DLD1 (cell line): ENCODE measurements around the gene PTTG1IP2.
"Not testable (repeated sequence)": the region's sequence is repeated elsewhere in the genome, so short reads cannot be mapped to it uniquely, and the experiment has no call there.

ENCODE experiments used
- in situ Hi-C: cut with HindIII; loops from 2 replicates; pipeline ENCODE4 v1.10.0; 2017; ENCODE audit warnings: low sequenced_read_pairs

The PTTG1IP2 gene

DNA sequence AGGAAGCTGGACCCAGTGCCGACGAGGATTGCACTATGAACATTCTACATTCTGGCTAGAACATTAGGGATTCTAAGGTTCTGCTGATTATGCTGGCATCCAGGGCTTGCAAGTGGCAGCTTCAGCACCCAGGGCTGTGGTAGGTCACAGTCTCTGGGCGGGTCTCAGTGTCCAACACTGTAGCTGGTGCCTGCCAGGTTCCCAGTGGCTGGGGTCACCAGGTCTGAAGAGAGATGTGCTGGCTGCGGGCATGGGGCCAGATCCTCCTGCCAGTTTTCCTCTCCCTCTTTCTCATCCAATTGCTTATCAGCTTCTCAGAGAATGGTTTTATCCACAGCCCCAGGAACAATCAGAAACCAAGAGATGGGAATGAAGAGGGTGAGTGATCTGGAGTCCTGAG lies at the start of gene PTTG1IP2:
TSS of gene PTTG1IP2 (plus strand) at position 86 of the 400 bp plus-strand sequence. CDS start at position 234, 148 bp downstream.
- in situ Hi-C loops, result no loop called here

DNA sequence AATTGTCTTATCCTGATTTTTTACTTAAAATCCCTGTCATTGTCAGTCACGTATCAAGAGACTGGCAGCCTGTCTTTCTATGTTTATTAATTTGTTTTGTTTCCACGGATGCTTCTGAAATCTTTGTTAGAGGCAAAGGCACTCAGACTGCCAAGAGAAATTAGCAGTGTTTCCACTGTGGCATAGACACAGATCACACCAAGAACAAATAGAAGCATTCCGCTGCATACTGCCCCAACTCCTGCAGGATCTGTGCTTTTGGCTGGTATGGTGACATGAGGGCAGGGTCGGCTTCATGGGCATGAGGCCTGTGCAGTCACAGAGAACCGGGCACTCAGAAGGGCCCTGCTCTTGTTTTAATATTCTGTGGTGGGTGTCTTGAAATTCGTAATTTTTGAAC lies 47.8 kb upstream of the PTTG1IP2 start:
- in situ Hi-C loops, result no loop called here

DNA sequence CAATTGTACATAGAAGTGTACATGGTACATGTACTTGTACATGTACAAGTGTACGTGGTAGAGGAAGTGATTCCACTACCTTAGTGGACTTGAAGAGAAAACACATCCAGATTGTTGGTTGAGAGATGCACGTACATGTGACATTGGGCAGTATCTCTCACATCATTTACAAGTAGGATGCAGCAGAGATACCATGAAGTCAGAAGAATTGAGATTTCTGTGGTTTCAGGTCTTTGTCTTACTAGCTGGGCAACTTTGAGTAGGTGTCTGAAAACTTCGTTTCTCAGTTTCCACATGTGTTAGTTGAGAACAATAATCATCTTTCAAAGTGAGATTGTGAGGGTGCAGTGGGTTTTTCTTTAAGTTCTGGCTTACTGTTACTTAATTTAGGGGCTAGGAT lies 44.7 kb upstream of the PTTG1IP2 start:
- in situ Hi-C loops, result no loop called here

DNA sequence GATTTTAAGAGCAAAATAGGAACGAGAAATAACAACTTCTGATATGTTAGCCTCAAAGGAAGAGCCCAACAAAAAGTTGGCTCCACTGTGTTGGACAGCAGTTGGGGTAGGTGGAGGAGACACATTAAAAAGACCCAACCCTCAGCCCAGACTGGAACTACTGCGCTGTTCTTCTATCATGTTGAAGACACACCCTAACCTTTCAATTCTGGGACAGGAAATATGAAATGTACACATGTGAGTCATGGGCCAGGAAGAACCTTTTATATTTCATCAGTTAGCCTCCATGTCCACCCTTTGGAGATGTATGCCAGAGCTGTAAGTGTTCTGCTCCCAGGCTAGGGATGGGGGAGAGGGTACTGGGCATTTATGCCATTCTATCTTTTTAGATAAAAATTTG lies 44.1 kb upstream of the PTTG1IP2 start:
- in situ Hi-C loops, result no loop called here

DNA sequence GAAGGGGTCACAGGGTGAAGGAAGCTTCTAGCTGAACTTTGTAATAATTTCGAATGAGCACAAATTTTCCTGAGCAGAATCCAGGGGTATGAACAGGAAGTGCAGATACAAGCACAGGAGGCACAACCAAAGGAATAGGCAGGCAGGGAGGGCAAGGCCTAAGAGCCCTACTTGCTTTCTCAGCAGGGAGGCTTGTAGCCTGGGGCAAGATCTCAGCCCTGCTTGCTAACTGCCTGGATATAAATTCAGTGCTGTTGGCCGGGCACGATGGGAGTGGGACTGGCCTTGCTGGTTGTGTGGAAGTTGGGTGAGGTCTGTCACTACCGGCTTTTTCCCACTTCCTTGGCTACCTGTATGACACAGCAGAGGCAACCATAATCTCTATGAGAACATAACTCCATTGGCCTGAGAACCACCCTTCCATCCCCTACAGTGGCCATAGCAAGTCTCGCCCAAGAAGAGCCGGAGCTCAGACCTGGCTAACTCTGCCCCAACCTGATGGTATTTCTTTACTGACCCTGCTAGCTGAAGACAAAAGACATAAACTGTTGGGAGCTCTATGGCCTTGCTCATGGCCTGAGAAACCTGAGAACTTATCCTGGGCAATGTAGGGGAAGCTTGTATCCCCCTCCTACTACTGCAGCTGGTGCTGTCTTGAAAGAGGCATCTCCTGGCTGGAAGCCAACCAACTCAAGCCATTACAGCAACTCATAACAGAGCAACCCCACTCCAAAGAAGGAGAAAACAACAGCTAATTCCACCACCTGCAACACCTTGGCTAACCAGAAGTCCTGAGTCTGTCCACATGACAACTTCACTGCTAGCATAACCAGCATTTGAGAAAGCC lies 38.6 kb upstream of the PTTG1IP2 start:
- in situ Hi-C loops, result no loop called here

DNA sequence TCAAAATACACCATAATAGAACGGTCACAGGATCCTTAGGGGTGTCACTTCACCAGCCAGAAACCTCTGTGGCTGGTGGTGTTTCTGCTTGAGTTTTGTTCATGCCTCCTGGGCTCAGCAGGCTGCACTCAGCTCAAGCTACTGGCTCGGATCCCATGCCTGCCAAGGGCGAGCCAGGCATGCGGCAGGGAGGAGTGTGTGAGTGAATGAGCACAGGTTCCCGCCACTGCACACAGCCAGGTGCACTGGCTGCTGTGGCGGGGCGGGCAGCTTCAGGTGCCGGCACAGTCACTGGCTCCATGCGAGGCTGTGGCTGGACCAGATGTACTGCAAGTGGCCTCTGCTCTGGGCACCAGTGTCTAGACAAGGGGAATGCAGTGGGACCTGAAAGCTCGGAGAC lies 36.7 kb upstream of the PTTG1IP2 start:
- in situ Hi-C loops, result no loop called here

DNA sequence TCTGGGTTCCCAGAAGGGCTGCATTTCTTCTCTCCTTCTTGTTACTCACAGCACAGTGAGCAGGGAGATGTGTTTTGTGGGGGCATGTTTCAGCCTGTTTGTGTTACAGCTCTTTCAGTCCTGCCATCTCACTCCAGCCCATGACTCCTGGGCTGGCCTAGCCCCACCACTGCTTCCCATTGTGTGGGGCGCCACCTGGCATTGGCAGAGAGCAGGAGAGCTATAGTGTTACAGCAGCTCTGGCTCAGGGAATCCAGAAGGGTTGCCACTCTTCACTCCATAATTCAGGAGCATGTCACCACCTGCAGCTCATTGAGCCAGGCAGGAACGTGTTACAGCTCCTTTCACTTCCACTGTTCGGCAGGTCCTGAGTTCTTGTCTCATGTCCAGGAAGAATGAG lies 36.2 kb upstream of the PTTG1IP2 start:
- in situ Hi-C loops, result no loop called here

DNA sequence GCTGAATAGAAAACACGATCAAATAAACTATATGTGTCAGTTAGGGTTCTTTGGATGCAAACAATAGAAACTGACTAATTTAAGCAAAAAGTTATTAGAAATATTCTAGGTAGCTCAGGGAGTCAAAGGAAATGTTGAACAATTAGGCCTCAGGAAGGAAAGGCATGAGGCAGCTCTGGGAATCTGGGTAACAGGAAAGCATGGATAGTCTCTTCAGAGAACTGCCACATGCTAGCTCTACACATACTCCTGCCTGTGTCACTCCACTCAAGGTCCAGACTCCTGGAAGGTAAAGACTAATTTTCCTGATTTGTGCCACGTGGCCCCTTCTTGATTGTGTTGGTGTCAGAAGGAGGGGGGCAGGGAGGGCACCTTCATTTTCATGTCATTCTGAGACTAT lies 23.8 kb upstream of the PTTG1IP2 start:
- in situ Hi-C loops, result no loop called here

DNA sequence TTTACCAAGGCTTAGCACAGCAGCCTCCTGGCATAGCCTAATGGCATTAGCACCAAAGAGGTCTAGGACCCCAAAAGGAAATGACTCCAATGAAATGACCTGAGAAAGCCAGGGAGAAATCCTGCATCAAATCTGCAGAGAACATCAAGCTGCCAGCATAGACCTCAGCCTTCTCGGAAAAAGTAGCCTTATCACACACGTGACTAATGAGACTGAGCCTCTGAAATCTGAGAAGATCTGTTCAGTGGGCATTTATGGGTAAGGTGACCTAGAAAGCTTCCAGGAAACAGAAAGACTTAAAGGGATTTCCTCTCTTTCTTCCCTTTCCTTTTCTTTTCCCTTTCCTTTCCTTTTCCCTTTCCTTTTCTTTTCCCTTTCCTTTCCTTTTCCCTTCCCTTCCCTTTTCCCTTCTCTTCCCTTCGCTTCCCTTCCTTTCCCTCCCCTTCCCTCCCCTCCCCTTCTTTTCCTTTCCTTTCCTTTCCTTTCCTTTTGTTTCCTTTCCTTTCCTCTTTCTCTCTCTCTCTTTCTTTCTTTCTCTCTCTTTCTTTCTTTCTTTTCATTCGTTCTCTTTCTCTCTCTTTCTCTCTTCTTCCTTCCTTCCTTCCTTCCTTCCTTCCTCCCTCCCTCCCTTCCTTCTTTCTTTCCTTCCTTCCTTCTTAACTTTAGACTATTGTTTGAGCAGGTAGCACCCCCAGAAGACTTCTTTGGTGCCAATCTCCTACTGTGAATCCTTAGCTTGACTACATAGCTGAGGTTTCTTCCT lies 23.1 kb upstream of the PTTG1IP2 start:
- in situ Hi-C loops, result no loop called here

DNA sequence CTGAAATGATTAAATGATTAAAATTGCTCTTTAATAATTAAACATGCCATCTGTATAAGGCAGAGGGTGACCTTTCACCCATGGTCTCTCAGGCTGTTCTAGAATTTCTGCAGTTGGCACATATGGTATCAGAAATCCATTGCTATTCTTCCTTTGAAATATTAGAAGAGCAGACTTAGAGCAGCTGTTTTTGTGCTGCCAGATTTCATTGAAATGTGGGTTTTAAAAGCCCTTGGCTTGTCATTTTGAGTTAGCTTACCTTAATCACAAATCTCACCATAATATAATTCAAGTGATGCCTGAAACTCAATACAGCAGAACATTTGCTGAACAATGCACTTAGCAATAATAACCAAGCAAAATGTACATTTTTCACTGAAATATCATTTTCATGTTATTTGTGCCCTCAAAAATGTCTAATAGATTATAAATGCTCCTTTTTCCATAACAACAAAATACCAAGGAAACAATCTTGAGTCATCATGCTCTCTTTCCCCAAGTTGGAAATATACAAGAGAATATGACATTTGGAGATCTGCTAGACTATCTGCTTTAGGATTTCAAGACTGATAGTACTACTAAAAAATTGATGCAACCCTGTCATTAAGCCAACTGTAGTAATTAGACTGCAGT lies 16.1 kb upstream of the PTTG1IP2 start:
- in situ Hi-C loops, result no loop called here

DNA sequence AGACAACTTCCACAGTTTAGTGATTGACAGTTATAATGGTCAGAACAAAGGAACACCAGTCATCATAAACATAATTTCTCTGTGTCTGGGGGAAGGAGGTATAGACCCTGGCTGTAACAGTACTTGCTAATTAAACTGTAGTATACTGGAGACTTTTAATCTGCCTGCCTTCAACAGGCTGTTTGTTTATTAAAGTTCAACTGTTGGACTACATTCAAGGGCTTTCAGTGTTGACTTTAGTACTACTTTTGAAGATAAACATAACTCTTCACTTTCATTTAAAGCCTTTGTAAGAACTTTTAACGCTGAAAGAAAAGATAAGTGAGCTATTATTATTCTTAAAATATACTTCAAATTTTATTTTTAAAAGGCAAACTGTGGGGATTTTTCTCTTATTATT lies 15.5 kb upstream of the PTTG1IP2 start:
- in situ Hi-C loops, result no loop called here

DNA sequence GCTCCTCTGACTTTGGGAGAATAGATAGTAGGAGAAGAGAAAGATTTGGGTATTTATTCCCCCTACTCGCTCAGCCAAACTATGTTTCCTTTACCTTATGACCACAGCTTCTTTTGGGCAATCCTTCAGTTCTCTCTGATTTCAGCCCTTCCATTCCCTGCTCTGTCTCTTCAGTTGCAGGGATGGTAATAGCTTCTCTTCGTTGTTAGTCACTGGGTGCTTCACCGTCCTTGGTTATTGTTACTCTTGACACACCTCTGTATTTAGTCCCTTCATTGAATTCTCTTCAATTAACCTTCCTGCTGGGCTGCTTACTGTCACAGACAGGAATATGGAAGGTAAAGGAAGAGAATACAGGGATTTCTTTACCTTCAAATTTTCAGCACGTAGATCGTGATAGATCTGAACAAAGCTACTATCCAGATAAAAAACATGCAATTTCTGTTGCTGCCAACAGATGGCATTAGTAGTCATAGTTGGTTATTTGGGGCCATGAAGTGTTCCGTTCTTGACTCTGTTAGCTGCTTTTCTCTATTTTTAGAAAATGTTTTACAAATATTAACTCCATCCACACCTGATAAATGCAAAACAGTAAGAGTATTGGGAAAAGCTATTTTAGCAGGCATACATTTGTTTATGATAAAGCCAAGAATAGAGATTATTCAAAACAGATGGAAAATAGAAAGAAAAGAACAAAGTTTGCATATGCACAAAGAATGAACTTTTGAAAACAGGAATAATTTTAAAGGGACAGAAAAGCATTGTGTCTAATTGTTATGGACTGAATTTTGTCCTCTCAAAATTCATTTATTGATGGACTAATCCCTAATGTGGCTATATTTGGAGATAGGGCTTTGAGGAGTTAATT lies 14.0 kb upstream of the PTTG1IP2 start:
- in situ Hi-C loops, result no loop called here

DNA sequence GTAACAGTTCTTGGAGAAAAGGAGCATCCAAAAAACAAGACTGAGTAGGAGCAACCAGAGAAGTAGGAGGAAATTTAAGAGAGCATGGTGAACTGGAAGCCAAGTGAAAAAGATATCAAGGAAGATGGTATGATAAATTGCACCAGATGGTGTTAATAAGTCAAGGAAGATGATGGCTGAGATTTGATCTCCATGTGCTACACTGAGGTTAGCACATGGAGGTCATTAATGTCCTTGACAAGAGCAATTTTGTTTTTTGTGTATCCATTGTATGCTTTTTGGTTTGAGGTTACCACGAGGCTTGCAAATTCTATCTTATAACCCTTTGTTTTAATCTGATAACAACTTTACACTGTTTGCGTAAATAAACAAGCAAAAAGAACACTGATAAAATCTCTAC lies 11.3 kb upstream of the PTTG1IP2 start:
- in situ Hi-C loops, result no loop called here

DNA sequence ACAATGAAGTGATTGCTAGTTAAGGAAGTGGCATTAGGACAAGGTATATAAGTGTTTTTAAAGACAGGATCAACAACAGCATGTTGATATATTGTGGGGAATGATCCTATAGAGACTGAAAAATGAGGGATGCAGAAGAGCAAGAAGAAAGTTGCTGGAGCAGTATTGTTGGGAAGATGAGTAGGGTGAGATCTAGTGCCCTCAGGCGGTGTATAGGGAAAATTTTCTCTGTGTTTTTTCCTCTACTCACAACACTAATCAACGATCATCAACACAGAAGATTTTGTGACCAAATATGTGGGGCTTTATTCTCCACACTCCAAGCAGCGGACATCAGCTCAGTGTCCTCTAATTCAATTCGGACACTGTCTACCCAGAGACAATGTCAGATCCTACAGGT lies 9.6 kb upstream of the PTTG1IP2 start:
- in situ Hi-C loops, result no loop called here

DNA sequence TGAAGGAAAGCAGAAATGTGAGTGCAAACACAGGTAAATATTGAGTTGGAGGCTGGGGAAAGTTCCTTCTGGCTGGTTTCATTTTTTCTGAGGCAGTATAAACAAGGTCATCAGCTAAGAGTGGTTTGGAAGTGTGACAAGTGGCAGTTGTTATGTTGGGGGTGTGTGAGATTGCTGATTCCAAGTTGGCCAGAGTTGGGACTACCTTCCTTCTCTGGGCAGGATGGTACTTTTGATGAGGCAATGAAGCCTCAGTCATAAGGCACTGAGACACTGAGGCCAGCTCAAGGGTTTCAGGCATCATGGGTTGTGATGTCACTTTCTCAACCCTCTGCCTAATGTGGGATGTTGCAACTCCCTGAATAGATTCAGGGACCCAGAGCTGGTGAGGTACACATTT lies 8.2 kb upstream of the PTTG1IP2 start:
- in situ Hi-C loops, result no loop called here

DNA sequence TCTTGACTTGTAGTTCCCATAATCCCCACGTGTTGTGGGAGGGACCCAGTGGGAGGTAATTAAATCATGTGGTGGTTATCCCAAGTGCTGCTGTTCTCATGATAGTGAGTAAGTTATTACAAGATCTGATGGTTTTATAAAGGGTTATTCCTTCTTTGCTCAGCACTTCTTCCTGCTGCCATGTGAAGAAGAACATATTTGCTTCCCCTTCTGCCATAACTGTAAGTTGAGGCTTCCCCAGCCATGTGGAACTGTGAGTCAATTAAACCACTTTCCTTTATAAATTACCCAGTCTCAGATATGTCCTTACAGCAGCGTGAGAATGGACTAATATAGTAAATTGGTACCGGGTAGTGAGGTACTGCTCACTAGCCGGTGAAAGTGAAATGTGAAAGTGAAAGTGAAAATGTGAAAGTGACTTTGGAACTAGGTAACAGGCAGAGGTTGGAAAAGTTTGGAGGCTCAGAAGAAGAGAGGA lies 6.2 kb upstream of the PTTG1IP2 start:
- in situ Hi-C loops, result not testable (repeated sequence)

DNA sequence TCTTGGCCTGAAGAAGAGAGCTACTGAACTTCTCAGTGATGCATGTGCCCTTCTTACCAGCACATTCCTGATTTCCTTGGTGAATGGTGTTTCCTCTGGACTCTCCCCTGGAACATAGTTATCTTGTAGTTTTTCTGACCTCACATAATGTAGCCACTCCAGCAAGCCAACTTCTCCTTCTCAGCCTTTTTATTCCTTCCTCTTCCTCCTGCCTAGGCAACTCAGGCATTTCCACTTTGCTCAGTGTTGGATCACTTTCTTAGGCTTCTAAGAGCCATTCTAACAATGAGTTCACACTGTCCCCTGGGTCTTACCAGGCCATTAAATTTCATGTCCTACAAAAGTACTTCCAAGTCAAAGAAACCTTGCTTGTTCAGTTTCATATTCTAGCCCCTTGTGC lies 3.6 kb upstream of the PTTG1IP2 start:
- in situ Hi-C loops, result no loop called here

DNA sequence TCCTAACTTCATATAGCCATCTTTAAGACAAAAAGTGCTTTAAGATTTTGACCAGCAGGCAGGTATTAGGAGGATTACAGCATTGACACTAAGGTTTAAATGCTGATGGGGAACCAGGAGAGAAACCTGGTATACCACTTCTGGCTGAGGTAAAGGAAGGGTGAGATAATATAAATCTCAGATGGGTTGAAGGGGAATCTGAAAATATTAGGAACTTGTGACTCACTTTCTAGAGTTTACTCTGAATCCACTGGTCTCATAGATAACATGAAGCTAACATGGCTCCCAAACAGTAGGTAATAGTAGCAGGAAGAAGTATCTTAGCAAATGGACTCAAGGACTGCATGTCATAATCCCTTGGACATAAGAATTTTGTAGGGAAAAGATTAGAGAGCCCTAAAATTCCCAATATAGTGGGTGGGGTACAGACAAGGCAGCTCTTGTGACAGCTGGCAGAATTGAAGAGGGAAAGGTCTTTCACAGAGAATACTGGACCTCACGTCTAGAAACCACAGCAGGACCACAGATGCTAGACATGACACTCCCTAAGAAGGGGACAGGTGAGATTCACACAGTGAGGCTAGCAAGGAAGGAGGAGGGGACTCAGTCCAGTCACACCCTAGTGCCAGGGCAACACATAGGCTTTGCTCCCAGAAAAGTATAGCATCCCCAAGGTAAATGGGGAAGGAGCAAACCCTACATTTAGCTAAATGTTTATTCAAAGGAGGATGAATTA lies 3.5 kb downstream of the PTTG1IP2 start:
- in situ Hi-C loops, result no loop called here

DNA sequence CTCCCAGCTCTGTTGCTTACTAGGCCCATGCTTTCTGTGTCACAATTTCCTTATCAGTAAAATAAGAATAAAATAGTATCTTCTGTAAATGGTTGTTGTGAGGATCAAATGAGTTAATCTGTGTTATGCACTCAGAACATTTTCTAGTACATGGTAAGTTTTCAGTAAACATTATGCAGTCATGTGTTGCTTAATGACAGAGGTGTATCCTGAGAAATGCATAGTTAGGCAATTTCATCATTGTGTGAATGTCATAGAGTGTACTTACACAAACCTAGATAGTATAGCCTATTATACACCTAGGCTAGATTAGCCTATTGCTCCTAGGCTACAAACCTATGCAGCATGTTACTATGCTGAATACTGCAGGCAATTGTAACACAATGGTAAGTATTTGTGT lies 4.4 kb downstream of the PTTG1IP2 start:
- in situ Hi-C loops, result no loop called here
